Activated naive CD4-positive, alpha-beta T cell treated with anti-CD3 and anti-CD28 coated beads, Interleukin-2, amount 50 U/mL, for 16 hours (primary cell): Measurements from ENCODE around the gene ADAM21.
"Not testable (repeated sequence)": the region's sequence is repeated elsewhere in the genome, so short reads cannot be mapped to it uniquely, and the experiment has no call there.

Experiments used
- DNase-seq: peaks from one replicate; pipeline ENCODE4 v3.0.0-alpha.2; 2020

ADAM21 gene

GRCh38 chr14:70451874-70452273 is at the start of gene ADAM21:
Gene ADAM21 (plus strand): TSS chr14:70452174. CDS start chr14:70457500, 5,326 bp downstream.
- no peak for DNase-seq

- not testable (repeated sequence) for DNase-seq
These were observed 48.6 kb upstream of the ADAM21 start for GRCh38 chr14:70403335-70403734.

DNA sequence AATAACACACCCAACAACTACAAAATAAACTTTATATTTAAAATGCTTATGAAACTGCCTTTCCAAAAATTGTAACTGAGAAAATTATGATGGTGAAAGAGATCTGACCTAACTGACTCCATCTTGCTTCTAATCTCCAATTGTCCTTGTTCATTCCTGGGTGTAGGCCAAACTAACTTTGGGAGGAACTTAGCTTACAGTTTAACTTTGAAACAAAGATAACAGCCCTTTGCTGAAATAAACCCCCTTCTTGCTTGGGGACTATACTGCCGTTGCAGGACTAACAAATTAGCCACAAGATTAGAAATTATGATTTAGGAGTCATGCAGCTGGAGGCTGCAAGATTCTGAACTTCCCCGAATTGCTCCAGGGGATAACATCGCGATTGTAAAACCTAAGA is 45.8 kb upstream of the ADAM21 start:
- not testable (repeated sequence) for DNase-seq

- no peak for DNase-seq
These were observed 44.4 kb upstream of the ADAM21 start for GRCh38 chr14:70407621-70408020.

- no peak for DNase-seq
These were observed 36.2 kb upstream of the ADAM21 start for GRCh38 chr14:70415788-70416187.

DNA sequence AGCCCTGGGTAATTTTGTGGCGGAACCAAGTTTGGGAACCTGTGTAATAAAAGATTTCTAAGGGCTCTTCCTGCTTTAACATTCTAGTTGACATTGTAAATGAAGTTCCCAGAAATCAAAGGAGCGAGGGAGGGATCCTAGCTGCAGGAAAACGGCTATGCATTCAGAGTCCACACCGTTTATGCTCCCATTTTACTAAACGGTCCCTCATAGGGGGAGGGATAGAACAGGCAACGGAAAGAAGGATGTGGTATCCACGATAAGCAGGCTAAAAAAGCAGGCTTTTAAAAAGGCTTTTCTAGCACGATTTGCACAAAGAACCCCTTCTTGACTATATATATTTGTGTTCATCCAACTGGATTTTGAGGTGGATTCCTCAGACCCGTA is 35.6 kb upstream of the ADAM21 start:
- no peak for DNase-seq

DNA sequence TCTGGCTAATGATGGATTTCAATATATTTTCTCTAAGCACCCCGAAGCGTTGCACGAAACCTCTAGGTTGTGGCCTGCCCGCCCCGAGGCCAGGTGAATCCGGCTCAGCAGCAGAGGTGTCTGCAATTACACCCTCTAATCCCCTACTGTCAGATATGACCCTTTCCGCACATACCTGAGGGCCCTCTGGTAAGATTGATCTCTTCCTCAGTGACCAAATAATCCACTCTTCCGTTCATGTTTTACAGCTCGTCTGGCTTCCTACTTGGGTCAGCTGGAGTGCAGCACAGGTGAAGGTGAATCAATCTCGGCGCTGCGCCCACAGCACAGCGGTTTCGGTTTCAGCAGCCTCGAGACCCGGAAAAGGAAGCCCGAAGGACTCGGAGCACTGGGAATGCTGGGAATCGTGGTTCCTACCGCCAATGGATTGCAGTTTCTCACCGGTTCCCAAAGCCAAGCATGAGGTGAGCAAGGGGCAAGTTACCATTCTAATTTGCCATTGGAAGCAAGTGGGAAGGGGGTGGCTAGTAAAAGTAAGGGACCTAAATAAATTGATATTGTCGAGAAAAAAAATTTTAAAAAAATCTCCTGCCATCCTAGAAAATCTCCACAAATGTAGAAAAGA is 35.1 kb upstream of the ADAM21 start, which contains the start of gene SYNJ2BP:
Gene SYNJ2BP, minus strand, starts transcription at position 366 of the 625 bp plus-strand sequence. Its CDS starts 127 bp downstream, at position 239.
- peak; percentile 55 for DNase-seq

GRCh38 chr14:70419270-70419931 is 32.6 kb upstream of the ADAM21 start:
- DNase-seq: not testable (repeated sequence)

GRCh38 chr14:70422538-70422937 is 29.4 kb upstream of the ADAM21 start:
- no peak for DNase-seq

DNA sequence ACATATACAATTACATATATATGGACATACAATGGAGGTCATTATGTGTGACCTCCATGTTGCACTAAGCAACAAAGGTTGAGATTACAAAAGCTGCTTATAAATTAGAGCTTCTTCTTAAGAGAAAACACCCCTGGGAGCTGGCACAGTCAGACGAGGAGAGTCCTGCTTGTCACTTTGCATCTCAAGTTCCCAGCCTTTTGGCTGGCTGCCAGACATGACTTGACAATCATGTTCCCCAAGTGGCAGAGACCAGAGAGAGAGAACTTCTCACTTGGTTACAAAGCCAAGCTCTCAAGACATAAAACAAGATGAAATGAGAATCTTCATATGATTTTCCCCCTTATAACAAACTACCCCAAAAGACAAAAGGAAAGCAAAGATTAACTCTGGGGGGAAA is 26.6 kb upstream of the ADAM21 start:
- no peak for DNase-seq

- not testable (repeated sequence) for DNase-seq
These were observed 25.4 kb upstream of the ADAM21 start for GRCh38 chr14:70426555-70426954.

- DNase-seq: no peak
These were observed 15.1 kb upstream of the ADAM21 start for GRCh38 chr14:70436867-70437266.

DNA sequence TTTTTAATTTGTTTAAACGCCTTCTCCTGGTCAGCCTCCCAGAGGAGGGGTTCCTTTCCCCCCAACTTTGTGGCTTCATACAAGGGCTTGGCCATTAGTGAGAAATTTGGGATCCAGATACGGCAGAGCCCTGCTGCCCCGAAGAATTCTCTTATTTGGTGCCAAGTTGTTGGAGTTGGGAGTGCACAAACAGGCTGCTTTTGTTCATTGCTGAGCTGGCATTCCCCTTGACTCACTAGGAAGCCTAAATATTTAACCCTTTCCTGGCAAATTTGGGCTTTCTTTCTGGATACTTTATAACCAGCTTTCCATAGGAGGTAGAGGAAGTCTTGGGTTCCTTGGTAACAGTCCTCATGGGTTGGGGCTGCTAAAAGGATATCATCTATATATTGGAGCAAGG is 10.3 kb upstream of the ADAM21 start:
- no peak for DNase-seq

DNA sequence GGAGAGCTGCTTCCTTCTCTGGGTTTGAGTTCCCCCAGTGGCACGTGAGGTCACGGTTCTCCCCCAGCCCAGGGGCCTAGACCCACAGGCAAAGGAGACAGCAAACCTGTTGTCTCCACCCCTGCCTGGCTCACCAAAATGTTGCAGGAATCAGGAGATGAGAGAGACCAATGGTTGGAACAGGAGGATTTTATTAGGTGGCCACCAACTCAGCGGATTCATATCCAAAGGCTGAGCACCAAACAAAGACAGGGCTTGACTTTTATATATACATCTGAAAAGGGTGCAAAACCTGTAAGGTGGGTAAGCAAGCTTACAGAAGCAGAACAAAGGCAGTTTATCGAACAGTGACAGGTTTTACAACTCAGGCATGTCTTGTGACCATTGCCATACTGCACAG is 9.2 kb upstream of the ADAM21 start:
- no peak for DNase-seq

GRCh38 chr14:70448633-70449340 is 3.2 kb upstream of the ADAM21 start:
- DNase-seq: no peak

DNA sequence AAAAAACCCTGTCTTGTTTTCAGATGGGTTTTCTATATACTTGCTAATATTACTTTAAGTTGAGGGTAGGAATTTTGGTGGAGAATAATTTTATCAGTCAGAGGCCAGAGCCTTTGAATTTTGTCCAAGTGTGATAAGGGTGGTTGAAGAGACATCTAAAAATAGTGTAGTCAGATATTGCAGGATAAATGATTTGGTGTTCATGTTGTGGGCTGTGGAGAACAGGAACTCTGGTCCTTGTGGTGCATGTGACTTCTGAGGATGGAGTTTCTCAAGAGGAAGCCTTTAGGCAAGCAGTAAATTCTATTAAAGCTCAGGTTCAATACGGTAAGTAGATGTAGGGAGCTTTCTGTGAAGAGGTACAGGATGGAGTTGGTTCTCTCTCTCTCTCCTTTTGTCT is 2.8 kb downstream of the ADAM21 start:
- no peak for DNase-seq

DNA sequence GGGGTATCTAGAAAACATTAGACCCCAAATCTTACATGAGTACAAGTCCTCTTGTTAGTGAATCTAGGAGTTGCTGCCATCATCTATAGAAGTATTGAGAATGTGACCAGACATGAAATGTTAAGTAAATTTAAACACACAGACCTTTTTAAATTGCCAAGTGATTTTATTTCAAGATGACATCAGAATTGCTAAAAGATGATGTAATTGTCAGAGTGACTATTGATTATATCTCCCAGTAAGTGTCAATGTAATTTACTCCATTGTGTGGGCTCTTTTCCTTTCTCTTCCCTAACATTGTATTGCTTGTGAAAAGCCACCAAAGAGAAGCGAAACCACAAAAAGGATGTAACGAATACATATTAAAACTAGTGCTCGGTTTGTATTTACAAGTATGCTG is 16.8 kb downstream of the ADAM21 start:
- no peak for DNase-seq

- DNase-seq: not testable (repeated sequence)
These were observed 19.0 kb downstream of the ADAM21 start for GRCh38 chr14:70470863-70471563.

DNA sequence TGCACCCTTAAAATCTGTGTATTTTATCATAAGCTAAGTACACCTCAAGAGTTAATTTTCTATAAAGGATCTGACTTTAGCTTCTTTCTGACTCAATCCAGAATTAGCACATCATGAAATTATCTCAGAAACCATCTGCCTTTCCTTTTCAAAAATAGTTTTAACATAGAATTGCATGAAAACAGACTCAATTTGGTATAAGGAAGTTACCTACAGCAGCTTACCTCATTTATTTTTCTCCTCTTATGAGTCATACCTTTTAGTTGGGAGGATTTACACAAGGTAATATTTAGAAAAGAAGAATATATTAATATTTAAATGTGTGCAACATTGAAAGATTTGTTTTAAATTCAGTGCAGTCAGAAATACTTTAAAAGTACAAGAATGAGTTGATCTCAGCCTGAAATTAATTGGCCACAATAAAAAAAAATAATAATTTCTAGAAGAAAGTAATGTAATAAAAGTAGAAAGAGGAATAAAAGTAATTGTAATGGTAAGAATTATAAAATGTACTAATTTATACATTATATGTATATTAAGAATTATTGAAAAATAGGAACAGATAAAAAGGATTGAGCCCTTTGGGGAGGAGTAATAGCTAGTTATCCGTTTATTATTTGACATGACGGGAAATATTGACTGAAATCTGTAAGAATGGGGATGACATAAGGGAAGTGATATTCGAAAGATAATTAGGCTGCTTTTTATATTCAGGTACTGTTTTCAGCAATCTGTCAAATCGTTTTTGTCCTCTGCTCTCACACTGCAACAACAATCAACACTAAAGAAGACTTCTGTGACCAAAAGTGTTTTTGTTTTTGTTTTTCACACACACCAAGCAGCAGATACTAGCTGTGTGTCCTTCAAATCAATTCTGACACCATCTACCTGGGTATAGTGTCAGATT is 20.5 kb downstream of the ADAM21 start:
- DNase-seq: no peak

GRCh38 chr14:70473825-70474224 is 21.9 kb downstream of the ADAM21 start:
- no peak for DNase-seq

GRCh38 chr14:70475459-70475858 is 23.5 kb downstream of the ADAM21 start:
- DNase-seq: not testable (repeated sequence)
